Endothelial cell of umbilical vein (primary cell): ENCODE results near the gene TRAF7. TPM values are rescaled to one million over a fixed set of nuclear protein-coding genes. Genes with fewer than 3 reads are reported as not detected.

Experiments used
- BruUV-seq: library from RNA; stranded (reverse); fragments of 400-500 nt; replicated peaks from 2 replicates; lab custom pipeline; 2021; lab: Mats Ljungman, UMichigan
- CTCF ChIA-PET: fragments of 300-600, 350-600 bp; sonication (Branson Sonifier 250); formaldehyde crosslinking; loops from one replicate; lab custom pipeline; 2021; ENCODE audit warnings: antibody characterized with exemption, inconsistent platforms; lab: Charles Lee
- POLR2A ChIA-PET: fragments of 300-600, 350-600 bp; sonication (Branson Sonifier 250); formaldehyde crosslinking; loops from one replicate; lab custom pipeline; 2021; ENCODE audit warnings: antibody characterized with exemption, inconsistent platforms; lab: Charles Lee
- DNase-seq: peaks from one replicate; pipeline ENCODE4 v3.0.0-alpha.2; 2011; ENCODE audit warnings: low read depth, low spot score
- FAIRE-seq: peaks from 2 replicates; lab custom pipeline; 2011; peaks lifted over from hg19 to GRCh38; lab: Jason Lieb, UNC
- H2AFZ ChIP-seq: 2 replicates; pipeline ENCODE4 v1.6.0; 2012; ENCODE audit warnings: low read depth, low read length, control low read depth, inconsistent platforms
- H3K27ac ChIP-seq: 2 replicates; pipeline ENCODE4 v1.5.1; 2011; ENCODE audit warnings: low read depth, mild to moderate bottlenecking, control low read depth, low read length, moderate library complexity; ENCODE audit not compliant: insufficient read depth
- H3K27me3 ChIP-seq, 2 experiments: 2 replicates each; pipeline versions ENCODE4 v1.6.0 to v1.6.1; 2011; ENCODE audit warnings: low read length in 2 of 2, mixed read lengths in 1 of 2; ENCODE audit not compliant: control insufficient read depth in 2 of 2, insufficient read depth in 2 of 2
- H3K36me3 ChIP-seq, 2 experiments: 2 replicates in 1 of 2; 3 replicates in 1 of 2; pipeline ENCODE4 v1.5.1; 2011; ENCODE audit warnings: low read length in 2 of 2, mild to moderate bottlenecking in 1 of 2, moderate library complexity in 1 of 2; ENCODE audit not compliant: control insufficient read depth in 2 of 2, insufficient read depth in 2 of 2; ENCODE audit errors: extremely low read depth in 1 of 2
- H3K4me1 ChIP-seq: 3 replicates; pipeline ENCODE4 v1.5.1; 2011; ENCODE audit warnings: mild to moderate bottlenecking, low read length; ENCODE audit not compliant: control insufficient read depth, insufficient read depth; ENCODE audit errors: extremely low read depth
- H3K4me2 ChIP-seq: 2 replicates; pipeline ENCODE4 v1.6.1; 2011; ENCODE audit warnings: low read length, control low read depth, mixed read lengths; ENCODE audit not compliant: insufficient read depth
- H3K4me3 ChIP-seq, 3 experiments: fragments of 200-600 bp in 1 of 3; sonication (generic), shearing (Covaris generic) in 1 of 3; replicated peaks in 1 of 3; 2 replicates each; pipeline ENCODE4 v1.5.1; 2011 to 2016; ENCODE audit warnings: control low read depth in 3 of 3, low read length in 3 of 3, mild to moderate bottlenecking in 2 of 3, inconsistent platforms in 1 of 3, low read depth in 1 of 3, moderate library complexity in 1 of 3; ENCODE audit not compliant: insufficient read depth in 1 of 3
- H3K79me2 ChIP-seq: 2 replicates; pipeline ENCODE4 v1.6.0; 2012; ENCODE audit warnings: low read length, inconsistent platforms; ENCODE audit not compliant: control insufficient read depth, insufficient read depth
- H3K9ac ChIP-seq: replicated peaks from 2 replicates; pipeline ENCODE3; 2011; ENCODE audit warnings: low read length, control low read depth; ENCODE audit not compliant: insufficient read depth; ENCODE audit errors: extremely low read depth
- H3K9me1 ChIP-seq: replicated peaks from 3 replicates; pipeline ENCODE4 v1.6.0; 2011; ENCODE audit warnings: mild to moderate bottlenecking, low read length; ENCODE audit not compliant: control insufficient read depth, insufficient read depth; ENCODE audit errors: extremely low read depth
- H3K9me3 ChIP-seq: replicated peaks from 2 replicates; pipeline ENCODE4 v1.5.1; 2012; ENCODE audit warnings: low read length, inconsistent platforms; ENCODE audit not compliant: control insufficient read depth, insufficient read depth
- H4K20me1 ChIP-seq: replicated peaks from 2 replicates; pipeline ENCODE3; 2011; ENCODE audit warnings: mild to moderate bottlenecking, low read length; ENCODE audit not compliant: control insufficient read depth, insufficient read depth; ENCODE audit errors: extremely low read depth
- EZH2 ChIP-seq: IDR thresholded peaks from 2 replicates; pipeline ENCODE4 v1.6.1; 2012; ENCODE audit warnings: borderline replicate concordance, low read depth, mild to moderate bottlenecking, moderate library complexity, low read length, inconsistent platforms; ENCODE audit not compliant: severe bottlenecking
- FOS ChIP-seq: IDR thresholded peaks from 2 replicates; pipeline ENCODE4 v1.6.1; 2011; ENCODE audit warnings: mild to moderate bottlenecking, low read length, moderate library complexity, borderline replicate concordance; ENCODE audit not compliant: insufficient read depth
- GATA2 ChIP-seq: IDR thresholded peaks from 2 replicates; pipeline ENCODE4 v1.7.0; 2011; ENCODE audit warnings: low read depth, mild to moderate bottlenecking, moderate library complexity, mixed read lengths, low read length; ENCODE audit not compliant: insufficient read length, insufficient read depth
- JUN ChIP-seq: IDR thresholded peaks from 2 replicates; pipeline ENCODE4 v1.6.1; 2011; ENCODE audit warnings: borderline replicate concordance, low read depth; ENCODE audit not compliant: insufficient read length, insufficient read depth
- MYC ChIP-seq: IDR thresholded peaks from one replicate; pipeline ENCODE4 v1.6.1; 2011; ENCODE audit warnings: mild to moderate bottlenecking, low read depth, low read length
- POLR2A ChIP-seq: IDR thresholded peaks from 2 replicates; pipeline ENCODE4 v1.6.1; 2012; ENCODE audit warnings: low read depth, mild to moderate bottlenecking, control low read depth, low read length
- POLR2AphosphoS5 ChIP-seq: IDR thresholded peaks from 2 replicates; pipeline ENCODE4 v1.6.1; 2012; ENCODE audit warnings: low read depth, mild to moderate bottlenecking, control low read depth, low read length, moderate library complexity; ENCODE audit not compliant: insufficient read depth
- dilution Hi-C: fragments of 300-500 bp; cut with MboI; formaldehyde crosslinking; loops from one replicate; pipeline ENCODE4 v1.15.0; 2019; ENCODE audit warnings: low sequenced_read_pairs; ENCODE audit not compliant: extremely low pct_ligation_motif_present
- intact Hi-C: fragments of 100-400 bp; cut with micrococcal nuclease; formaldehyde crosslinking; loops from one replicate; pipeline ENCODE4 v1.10.0; 2022
- polyA plus RNA-seq, 4 experiments: library from polyadenylated mRNA; depleted of rRNA in 3 of 4; stranded (reverse) in 3 of 4; unstranded in 1 of 4; fragments of >200 nt; gene quantifications; 2 replicates each; pipeline versions ENCODE4 v1.2.1 to v1.2.3, GENCODE V29; 2011 to 2012; ENCODE audit warnings: missing spikeins in 1 of 4
- total RNA-seq: library from RNA; stranded (reverse); gene quantifications from 2 replicates; pipeline ENCODE4 v1.2.3, GENCODE V29; 2021
- TF ChIP-seq, protein P1 (sequence below), 2 donors: IDR thresholded peaks; 1 replicate in 1 of 2; 2 replicates in 1 of 2; pipeline ENCODE4 v1.5.1; 2011; ENCODE audit warnings: low read length in 2 of 2, mild to moderate bottlenecking in 2 of 2, moderate library complexity in 2 of 2, control low read depth in 1 of 2, inconsistent platforms in 1 of 2, low read depth in 1 of 2; ENCODE audit not compliant: insufficient read depth in 1 of 2; ENCODE audit errors: extremely low read depth in 1 of 2
- TF ChIP-seq, protein P2 (sequence below): IDR thresholded peaks from 2 replicates; pipeline ENCODE4 v1.6.1; 2011; ENCODE audit not compliant: insufficient read depth, insufficient read length

Gene TRAF7
- total and polyA plus RNA-seq, 2 donors (not counting 3 experiments of a cell fraction or from before 2014, with no cell fraction given), result 141 to 175 TPM

DNA sequence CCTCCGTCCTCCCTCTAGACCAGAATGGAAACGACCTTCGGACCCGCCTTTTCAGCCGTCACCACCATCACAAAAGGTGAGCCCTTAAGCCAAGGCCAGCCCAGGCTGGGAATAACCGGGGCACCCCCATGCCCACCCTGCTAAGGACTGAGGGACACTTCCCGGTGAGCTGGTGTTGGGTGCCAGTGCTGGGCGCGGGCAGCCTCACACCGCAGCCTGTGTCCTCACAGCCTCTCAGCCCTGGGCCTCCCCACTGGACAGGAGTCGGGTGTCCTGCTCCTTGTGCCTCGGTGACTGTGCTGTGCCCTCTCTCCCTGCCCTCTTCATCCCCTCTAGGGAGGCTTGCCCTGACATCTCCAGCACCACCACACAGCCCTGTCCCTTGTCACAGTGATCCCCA, 10.3 kb downstream of the TRAF7 start:
- peaks cover 58% of the 10 kb centered on the region for H3K79me2 ChIP-seq
- H4K20me1 ChIP-seq, result no peaks in the 10 kb centered on the region
- CTCF ChIA-PET, result no interaction called here
- H3K4me2 ChIP-seq, result no peak overlapping the region
- peaks cover 11% of the 10 kb centered on the region for H3K4me1 ChIP-seq
- H3K9me3 ChIP-seq, result no peaks in the 10 kb centered on the region
- TF ChIP-seq JUN, result no peak
- no peak for TF ChIP-seq POLR2AphosphoS5
- TF ChIP-seq FOS, result no peak
- TF ChIP-seq MYC, result no peak
- TF ChIP-seq GATA2, result no peak
- TF ChIP-seq, protein P1, sequence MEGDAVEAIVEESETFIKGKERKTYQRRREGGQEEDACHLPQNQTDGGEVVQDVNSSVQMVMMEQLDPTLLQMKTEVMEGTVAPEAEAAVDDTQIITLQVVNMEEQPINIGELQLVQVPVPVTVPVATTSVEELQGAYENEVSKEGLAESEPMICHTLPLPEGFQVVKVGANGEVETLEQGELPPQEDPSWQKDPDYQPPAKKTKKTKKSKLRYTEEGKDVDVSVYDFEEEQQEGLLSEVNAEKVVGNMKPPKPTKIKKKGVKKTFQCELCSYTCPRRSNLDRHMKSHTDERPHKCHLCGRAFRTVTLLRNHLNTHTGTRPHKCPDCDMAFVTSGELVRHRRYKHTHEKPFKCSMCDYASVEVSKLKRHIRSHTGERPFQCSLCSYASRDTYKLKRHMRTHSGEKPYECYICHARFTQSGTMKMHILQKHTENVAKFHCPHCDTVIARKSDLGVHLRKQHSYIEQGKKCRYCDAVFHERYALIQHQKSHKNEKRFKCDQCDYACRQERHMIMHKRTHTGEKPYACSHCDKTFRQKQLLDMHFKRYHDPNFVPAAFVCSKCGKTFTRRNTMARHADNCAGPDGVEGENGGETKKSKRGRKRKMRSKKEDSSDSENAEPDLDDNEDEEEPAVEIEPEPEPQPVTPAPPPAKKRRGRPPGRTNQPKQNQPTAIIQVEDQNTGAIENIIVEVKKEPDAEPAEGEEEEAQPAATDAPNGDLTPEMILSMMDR (IDR thresholded peaks at IDR 0.05; ENCODE audit: extremely low read depth in 1 of 2, insufficient read depth in 1 of 2, low read depth in 1 of 2, low read length in 2 of 2), result no peak
- TF ChIP-seq EZH2, result no peak
- TF ChIP-seq POLR2A, result no peak
- TF ChIP-seq, protein P2, sequence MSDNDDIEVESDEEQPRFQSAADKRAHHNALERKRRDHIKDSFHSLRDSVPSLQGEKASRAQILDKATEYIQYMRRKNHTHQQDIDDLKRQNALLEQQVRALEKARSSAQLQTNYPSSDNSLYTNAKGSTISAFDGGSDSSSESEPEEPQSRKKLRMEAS, result no peak
- peaks cover 5 to 29% of the 10 kb centered on the region in 2 experiments for H3K36me3 ChIP-seq
- intact Hi-C loops (no loop called here), dilution Hi-C loops (loop anchor here (25.0 kb wide), 1 partner anchor 129 kb away; the partner anchor contains the start of genes NHERF2, NTHL1 and TSC2)
- no peak overlapping the region for H3K9ac ChIP-seq
- no TSS peak for BruUV-seq
- H2AFZ ChIP-seq, result no peak overlapping the region
- H3K9me1 ChIP-seq, result no peaks in the 10 kb centered on the region
- no peak for DNase-seq
- no peaks in the 10 kb centered on the region for H3K27me3 ChIP-seq
- FAIRE-seq, result no peak
- POLR2A ChIA-PET, result interaction anchor here (2.9 kb wide), 1 partner anchor 10 kb away, joined by 15 read pairs; the partner anchor contains the start of gene TRAF7
- H3K27ac ChIP-seq, result no peak overlapping the region
- no peak overlapping the region for H3K4me3 ChIP-seq
